Stimulated activated effector memory CD8-positive, alpha-beta T cell treated with anti-CD3 and anti-CD28 coated beads, Interleukin-12 subunit alpha, Interleukin-12 subunit beta, amount 100 ng/mL, for 72 hours (primary cell): Measurements from ENCODE around the gene PLXDC2.

ENCODE experiments used
- ATAC-seq: fragments of 150-1000 bp; cut with Tn5 transposase; 2 replicates; pipeline ENCODE4 v1.10.0; 2021
- DNase-seq, 2 donors: peaks; one replicate each; pipeline ENCODE4 v3.0.0; 2021 to 2022; ENCODE audit warnings: low spot score in 2 of 2
- H3K27ac Mint-ChIP-seq: one replicate; pipeline ENCODE4 v1.8.0; 2022; ENCODE audit warnings: mild to moderate bottlenecking, mixed read lengths
- H3K36me3 Mint-ChIP-seq: one replicate; pipeline ENCODE4 v1.8.0; 2022; ENCODE audit warnings: mild to moderate bottlenecking, mixed read lengths
- H3K4me1 Mint-ChIP-seq: one replicate; pipeline ENCODE4 v1.8.0; 2022; ENCODE audit warnings: mixed read lengths
- H3K4me3 Mint-ChIP-seq: one replicate; pipeline ENCODE4 v1.8.0; 2022; ENCODE audit warnings: mild to moderate bottlenecking, mixed read lengths
- H3K9me3 Mint-ChIP-seq: one replicate; pipeline ENCODE4 v1.8.0; 2022; ENCODE audit warnings: mixed read lengths

Gene PLXDC2

GRCh38 chr10:19906108-19906791, 90.0 kb downstream of the PLXDC2 start:
- peaks cover 13% of the 10 kb centered on the region for H3K9me3 Mint-ChIP-seq
- no peaks in the 10 kb centered on the region for H3K36me3 Mint-ChIP-seq
- no peak for DNase-seq
- no peaks in the 10 kb centered on the region for H3K4me1 Mint-ChIP-seq
- no peak overlapping the region for H3K4me3 Mint-ChIP-seq
- no peak for ATAC-seq
- no peak overlapping the region for H3K27ac Mint-ChIP-seq

GRCh38 chr10:19908991-19909696, 92.9 kb downstream of the PLXDC2 start:
- Mint-ChIP-seq H3K36me3 (no peaks in the 10 kb centered on the region), H3K27ac (no peak overlapping the region), H3K4me1 (no peaks in the 10 kb centered on the region), H3K9me3 (peaks cover 8% of the 10 kb centered on the region), H3K4me3 (no peak overlapping the region)
- DNase-seq (no peak), ATAC-seq (no peak)

GRCh38 chr10:19911886-19912285, 95.7 kb downstream of the PLXDC2 start:
- H3K4me3 Mint-ChIP-seq = no peak overlapping the region
- DNase-seq (no peak), ATAC-seq (no peak)
- H3K9me3 Mint-ChIP-seq = peaks cover 6% of the 10 kb centered on the region
- H3K27ac Mint-ChIP-seq = no peak overlapping the region
- H3K36me3 Mint-ChIP-seq = no peaks in the 10 kb centered on the region
- no peaks in the 10 kb centered on the region for H3K4me1 Mint-ChIP-seq

- H3K27ac Mint-ChIP-seq = no peak overlapping the region
- peaks cover 6% of the 10 kb centered on the region for H3K9me3 Mint-ChIP-seq
- H3K36me3 Mint-ChIP-seq = no peaks in the 10 kb centered on the region
- no peak for ATAC-seq
- no peak for DNase-seq
- no peaks in the 10 kb centered on the region for H3K4me1 Mint-ChIP-seq
- no peak overlapping the region for H3K4me3 Mint-ChIP-seq
These were observed 97.8 kb downstream of the PLXDC2 start for GRCh38 chr10:19913987-19914386.

- no peak overlapping the region for H3K4me3 Mint-ChIP-seq
- DNase-seq (no peak), ATAC-seq (no peak)
- H3K9me3 Mint-ChIP-seq = peaks cover 6% of the 10 kb centered on the region
- no peaks in the 10 kb centered on the region for H3K4me1 Mint-ChIP-seq
- H3K36me3 Mint-ChIP-seq = no peaks in the 10 kb centered on the region
- no peak overlapping the region for H3K27ac Mint-ChIP-seq
These were observed 98.9 kb downstream of the PLXDC2 start for GRCh38 chr10:19915125-19915524.

- Mint-ChIP-seq H3K4me1 (no peaks in the 10 kb centered on the region), H3K27ac (no peak overlapping the region), H3K9me3 (peaks cover 6% of the 10 kb centered on the region), H3K4me3 (no peak overlapping the region), H3K36me3 (no peaks in the 10 kb centered on the region)
- no peak for DNase-seq
- ATAC-seq = no peak
These were observed 99.6 kb downstream of the PLXDC2 start for GRCh38 chr10:19915816-19916215.

GRCh38 chr10:19917751-19918478, 101.7 kb downstream of the PLXDC2 start:
- no peak overlapping the region for H3K27ac Mint-ChIP-seq
- no peak for ATAC-seq
- no peaks in the 10 kb centered on the region for H3K4me1 Mint-ChIP-seq
- no peak overlapping the region for H3K4me3 Mint-ChIP-seq
- H3K36me3 Mint-ChIP-seq = no peaks in the 10 kb centered on the region
- DNase-seq = no peak
- peaks cover 8% of the 10 kb centered on the region for H3K9me3 Mint-ChIP-seq

GRCh38 chr10:19918794-19919193, 102.6 kb downstream of the PLXDC2 start:
- Mint-ChIP-seq H3K9me3 (peaks cover 6% of the 10 kb centered on the region), H3K36me3 (no peaks in the 10 kb centered on the region), H3K27ac (no peak overlapping the region), H3K4me3 (no peak overlapping the region), H3K4me1 (no peaks in the 10 kb centered on the region)
- ATAC-seq (no peak), DNase-seq (no peak)

- Mint-ChIP-seq H3K4me1 (no peaks in the 10 kb centered on the region), H3K9me3 (peaks cover 5% of the 10 kb centered on the region), H3K27ac (no peak overlapping the region), H3K4me3 (no peak overlapping the region), H3K36me3 (no peaks in the 10 kb centered on the region)
- DNase-seq = no peak
- no peak for ATAC-seq
These were observed 103.4 kb downstream of the PLXDC2 start for GRCh38 chr10:19919671-19920070.

- Mint-ChIP-seq H3K4me1 (no peaks in the 10 kb centered on the region), H3K9me3 (peaks cover 3% of the 10 kb centered on the region), H3K36me3 (no peaks in the 10 kb centered on the region), H3K27ac (no peak overlapping the region), H3K4me3 (no peak overlapping the region)
- ATAC-seq = no peak
- DNase-seq = no peak
These were observed 104.0 kb downstream of the PLXDC2 start for GRCh38 chr10:19920075-19920726.

- Mint-ChIP-seq H3K9me3 (peaks cover 3% of the 10 kb centered on the region), H3K4me3 (no peak overlapping the region), H3K4me1 (no peaks in the 10 kb centered on the region), H3K36me3 (no peaks in the 10 kb centered on the region), H3K27ac (no peak overlapping the region)
- DNase-seq (no peak), ATAC-seq (no peak)
These were observed 105.3 kb downstream of the PLXDC2 start for GRCh38 chr10:19921300-19922140.

GRCh38 chr10:19922236-19922963, 106.2 kb downstream of the PLXDC2 start:
- no peaks in the 10 kb centered on the region for H3K4me1 Mint-ChIP-seq
- H3K36me3 Mint-ChIP-seq = no peaks in the 10 kb centered on the region
- peaks cover 7% of the 10 kb centered on the region for H3K9me3 Mint-ChIP-seq
- no peak overlapping the region for H3K4me3 Mint-ChIP-seq
- ATAC-seq (peak; percentile 42), DNase-seq (no peak)
- H3K27ac Mint-ChIP-seq = no peak overlapping the region

- Mint-ChIP-seq H3K9me3 (peaks cover 7% of the 10 kb centered on the region), H3K4me3 (no peak overlapping the region), H3K27ac (no peak overlapping the region), H3K4me1 (no peaks in the 10 kb centered on the region), H3K36me3 (no peaks in the 10 kb centered on the region)
- ATAC-seq = no peak
- DNase-seq = no peak
These were observed 108.8 kb downstream of the PLXDC2 start for GRCh38 chr10:19925064-19925463.

GRCh38 chr10:19928936-19929335, 112.7 kb downstream of the PLXDC2 start:
- no peak for ATAC-seq
- Mint-ChIP-seq H3K4me1 (no peaks in the 10 kb centered on the region), H3K36me3 (no peaks in the 10 kb centered on the region), H3K27ac (no peak overlapping the region), H3K4me3 (no peak overlapping the region), H3K9me3 (peaks cover 7% of the 10 kb centered on the region)
- no peak for DNase-seq
